ENCODE data around the gene WWC1.

Gene WWC1

DNA sequence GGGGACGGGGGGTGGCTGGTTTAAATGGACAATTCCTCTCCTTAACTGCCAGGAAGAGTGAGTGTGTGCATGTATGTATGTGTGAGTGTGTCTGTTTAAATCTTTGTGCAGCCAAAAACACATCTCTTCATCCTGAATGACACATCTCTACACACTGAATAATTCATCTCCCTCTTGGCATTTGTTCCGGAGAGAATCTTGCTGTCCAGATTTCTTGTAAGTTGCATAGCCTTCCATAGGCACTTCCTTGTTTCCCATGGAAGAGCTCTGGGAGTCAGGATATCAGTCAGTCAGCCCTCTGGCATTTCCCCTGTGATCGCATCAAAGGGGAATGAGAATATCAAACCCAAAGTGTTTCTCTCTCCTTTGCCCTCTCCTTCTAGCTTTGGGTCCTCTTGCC is 74.7 kb downstream of the WWC1 start:
- DNase-seq (ENCODE audit: extremely low read depth, low read depth) = peak; percentile 17
- H3K4me3 ChIP-seq (replicated peaks; ENCODE audit: low read depth, low read length) = no peak overlapping the region
- TF ChIP-seq, protein P1, sequence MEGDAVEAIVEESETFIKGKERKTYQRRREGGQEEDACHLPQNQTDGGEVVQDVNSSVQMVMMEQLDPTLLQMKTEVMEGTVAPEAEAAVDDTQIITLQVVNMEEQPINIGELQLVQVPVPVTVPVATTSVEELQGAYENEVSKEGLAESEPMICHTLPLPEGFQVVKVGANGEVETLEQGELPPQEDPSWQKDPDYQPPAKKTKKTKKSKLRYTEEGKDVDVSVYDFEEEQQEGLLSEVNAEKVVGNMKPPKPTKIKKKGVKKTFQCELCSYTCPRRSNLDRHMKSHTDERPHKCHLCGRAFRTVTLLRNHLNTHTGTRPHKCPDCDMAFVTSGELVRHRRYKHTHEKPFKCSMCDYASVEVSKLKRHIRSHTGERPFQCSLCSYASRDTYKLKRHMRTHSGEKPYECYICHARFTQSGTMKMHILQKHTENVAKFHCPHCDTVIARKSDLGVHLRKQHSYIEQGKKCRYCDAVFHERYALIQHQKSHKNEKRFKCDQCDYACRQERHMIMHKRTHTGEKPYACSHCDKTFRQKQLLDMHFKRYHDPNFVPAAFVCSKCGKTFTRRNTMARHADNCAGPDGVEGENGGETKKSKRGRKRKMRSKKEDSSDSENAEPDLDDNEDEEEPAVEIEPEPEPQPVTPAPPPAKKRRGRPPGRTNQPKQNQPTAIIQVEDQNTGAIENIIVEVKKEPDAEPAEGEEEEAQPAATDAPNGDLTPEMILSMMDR (IDR thresholded peaks at IDR 0.05; ENCODE audit: low read depth, low read length, missing control alignments) = no peak

DNA sequence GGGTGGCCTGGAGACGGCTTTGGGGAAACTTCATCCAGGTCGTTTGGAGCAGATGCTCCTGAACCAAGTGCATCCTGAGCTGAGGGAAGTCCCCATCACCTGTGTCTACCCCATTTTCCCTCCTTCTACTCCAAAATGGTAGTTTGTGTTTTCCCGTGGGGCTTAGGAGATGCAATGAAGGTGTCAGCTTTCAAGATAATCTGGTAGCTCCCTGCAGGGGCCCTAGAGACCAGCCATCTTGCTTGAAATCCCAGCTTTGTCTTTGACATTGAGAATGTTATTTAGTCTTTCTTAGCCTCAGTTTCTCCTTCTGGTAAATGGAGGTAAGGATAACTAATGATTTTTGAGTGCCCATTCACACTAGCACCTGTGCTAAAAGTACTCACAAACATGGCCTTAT is 77.4 kb downstream of the WWC1 start:
- DNase-seq (ENCODE audit: extremely low read depth, low read depth) = no peak
- TF ChIP-seq, protein P1 (IDR thresholded peaks at IDR 0.05; ENCODE audit: low read depth, low read length, missing control alignments) = no peak
- H3K4me3 ChIP-seq (replicated peaks; ENCODE audit: low read depth, low read length) = no peak overlapping the region

DNA sequence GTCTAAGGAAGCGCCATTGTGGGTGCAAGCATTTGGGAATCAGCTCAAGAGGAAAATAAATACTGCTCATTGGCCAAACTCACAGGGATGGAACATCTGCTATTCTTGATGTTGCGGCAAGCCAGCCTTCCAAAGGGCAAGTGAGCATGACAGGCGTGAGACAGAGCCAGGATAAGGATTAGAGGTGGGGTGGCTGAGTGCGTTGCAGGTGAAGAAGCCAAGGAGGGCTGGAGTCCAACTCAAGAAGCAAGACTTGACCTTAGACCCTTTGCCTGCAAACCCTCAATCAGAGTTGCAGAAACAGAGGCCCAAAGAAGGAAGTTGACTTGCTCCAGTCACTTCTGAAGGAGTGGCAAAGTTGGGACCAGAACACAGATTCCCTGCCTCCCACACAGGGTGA is 79.4 kb downstream of the WWC1 start:
- DNase-seq (ENCODE audit: extremely low read depth, low read depth) = no peak
- TF ChIP-seq, protein P1 (IDR thresholded peaks at IDR 0.05; ENCODE audit: low read depth, low read length, missing control alignments) = no peak
- H3K4me3 ChIP-seq (replicated peaks; ENCODE audit: low read depth, low read length) = no peak overlapping the region

DNA sequence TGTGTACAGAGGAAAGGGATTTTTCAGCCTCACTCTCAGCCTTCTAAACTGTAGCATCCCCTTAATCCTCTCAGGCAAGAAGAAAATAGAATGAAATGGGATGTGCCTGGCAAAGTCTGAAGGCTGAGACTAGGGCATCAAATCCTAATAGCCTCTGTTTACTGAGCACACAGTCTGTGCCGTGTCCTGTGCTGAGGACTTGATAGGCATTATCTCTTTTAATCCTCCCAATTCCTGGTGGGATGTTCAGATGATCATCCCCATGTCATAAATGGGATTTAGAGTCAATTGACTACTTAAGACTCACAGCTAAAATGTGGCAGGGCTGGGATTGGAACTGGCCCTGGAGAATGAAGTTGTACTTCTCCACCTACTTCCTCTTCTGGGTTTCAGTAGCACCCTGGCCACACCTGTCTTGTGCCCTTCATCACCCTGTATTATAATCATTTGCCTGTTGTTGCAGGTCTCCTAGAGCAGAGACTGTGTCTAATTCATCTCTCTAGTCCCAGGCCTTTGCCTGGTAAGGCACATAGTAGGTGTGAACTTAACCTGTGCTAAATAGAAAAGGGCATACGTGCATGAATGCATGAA is 81.0 kb downstream of the WWC1 start:
- TF ChIP-seq, protein P1 (IDR thresholded peaks at IDR 0.05; ENCODE audit: low read depth, low read length, missing control alignments) = no peak
- H3K4me3 ChIP-seq (replicated peaks; ENCODE audit: low read depth, low read length) = no peak overlapping the region
- DNase-seq (ENCODE audit: extremely low read depth, low read depth) = no peak

DNA sequence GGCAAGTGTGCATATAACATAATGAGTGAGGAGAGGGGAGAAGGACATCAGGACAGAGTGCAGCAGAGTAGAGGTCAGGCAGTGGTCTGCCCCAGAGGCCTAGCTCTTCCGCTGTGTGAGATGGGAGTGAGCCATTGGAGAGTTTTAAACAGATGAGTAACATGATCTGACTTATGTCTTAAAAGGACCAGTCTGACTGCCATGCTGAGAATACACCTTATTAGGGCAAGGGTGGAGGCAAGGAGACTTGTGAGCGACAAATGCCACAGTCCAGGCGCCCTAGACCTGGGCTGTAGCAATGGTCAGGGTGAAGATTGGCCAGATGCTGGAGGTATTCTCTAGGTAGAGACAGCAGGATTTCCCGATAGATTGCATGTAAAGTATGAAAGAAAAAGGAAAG is 83.1 kb downstream of the WWC1 start:
- TF ChIP-seq, protein P1 (IDR thresholded peaks at IDR 0.05; ENCODE audit: low read depth, low read length, missing control alignments) = no peak
- no peak for DNase-seq (ENCODE audit: extremely low read depth, low read depth)
- no peak overlapping the region for H3K4me3 ChIP-seq (replicated peaks; ENCODE audit: low read depth, low read length)

DNA sequence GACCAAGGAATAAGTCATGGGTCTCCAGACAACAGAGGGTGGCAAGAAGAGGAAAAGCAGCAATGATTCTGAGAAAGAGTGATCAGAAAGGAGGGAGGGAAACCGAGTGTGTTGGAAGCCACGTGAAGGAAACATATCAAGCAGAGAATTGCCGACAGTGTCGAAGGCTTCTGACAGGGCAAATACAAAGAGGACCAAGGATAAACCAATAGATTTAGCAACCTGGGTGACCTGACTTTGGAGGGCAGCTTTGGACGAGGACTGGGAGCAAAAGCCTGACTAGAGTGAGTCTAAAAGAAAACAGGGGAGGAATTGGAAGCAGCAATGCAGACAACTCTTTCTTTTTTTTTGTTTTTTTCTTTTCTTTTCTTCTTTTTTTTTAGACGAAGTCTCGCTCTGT is 83.8 kb downstream of the WWC1 start:
- no peak overlapping the region for H3K4me3 ChIP-seq (replicated peaks; ENCODE audit: low read depth, low read length)
- no peak for DNase-seq (ENCODE audit: extremely low read depth, low read depth)
- TF ChIP-seq, protein P1 (IDR thresholded peaks at IDR 0.05; ENCODE audit: low read depth, low read length, missing control alignments) = no peak

DNA sequence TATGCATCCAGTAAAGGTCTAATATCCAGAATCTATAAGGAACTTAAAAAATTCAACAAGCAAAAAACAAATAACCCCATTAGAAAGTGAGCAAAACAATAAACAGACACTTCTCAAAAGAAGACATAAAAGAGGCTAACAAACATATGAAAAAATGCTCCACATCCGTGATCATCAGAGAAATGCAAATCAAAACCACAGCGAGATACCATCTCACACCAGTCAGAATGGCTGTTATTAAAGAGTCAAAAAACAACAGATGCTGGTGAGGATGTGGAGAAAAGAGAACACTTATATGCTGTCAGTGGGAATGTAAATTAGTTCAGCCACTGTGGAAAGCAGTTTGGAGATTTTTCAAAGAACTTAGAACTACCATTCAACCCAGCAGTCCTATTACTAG is 86.1 kb downstream of the WWC1 start:
- no peak overlapping the region for H3K4me3 ChIP-seq (replicated peaks; ENCODE audit: low read depth, low read length)
- TF ChIP-seq, protein P1 (IDR thresholded peaks at IDR 0.05; ENCODE audit: low read depth, low read length, missing control alignments) = no peak
- DNase-seq (ENCODE audit: extremely low read depth, low read depth) = no peak

Measured in HFF-Myc (cell line).